K562 (cell line): ENCODE data around the gene ANKMY1.

Source experiments
- AFF4 ChIP-seq: sonication (generic); formaldehyde crosslinking; IDR thresholded peaks from 2 replicates; pipeline ENCODE4 v1.8.0; 2023; ENCODE audit warnings: mild to moderate bottlenecking, missing genetic modification reagents
- CTCF ChIP-seq, 3 experiments: IDR thresholded peaks in 2 of 3; conservative IDR thresholded peaks in 1 of 3; 2 replicates each; pipeline ENCODE4 v1.5.1; 2011 to 2012; ENCODE audit warnings: low read length in 3 of 3, mild to moderate bottlenecking in 3 of 3, control low read depth in 2 of 3, improper control_type of control experiment in 1 of 3, inconsistent platforms in 1 of 3, low read depth in 1 of 3, mixed read lengths in 1 of 3, moderate library complexity in 1 of 3; ENCODE audit not compliant: insufficient read depth in 2 of 3
- FOXP4 ChIP-seq: sonication (generic); formaldehyde crosslinking; IDR thresholded peaks from 2 replicates; pipeline ENCODE4 v1.8.0; 2022; ENCODE audit warnings: mild to moderate bottlenecking, missing genetic modification reagents, borderline replicate concordance
- POLR2AphosphoS5 ChIP-seq: IDR thresholded peaks from 2 replicates; pipeline ENCODE4 v1.6.1; 2011; ENCODE audit warnings: mild to moderate bottlenecking, low read depth, low read length, moderate library complexity; ENCODE audit not compliant: control insufficient read depth, insufficient read depth
- SOX6 ChIP-seq: fragments of 450-650 bp; IDR thresholded peaks from 2 replicates; pipeline ENCODE4 v1.6.1; 2014; ENCODE audit warnings: mild to moderate bottlenecking
- ZNF146 ChIP-seq: IDR thresholded peaks from one replicate; pipeline ENCODE4 v1.6.1; 2018; ENCODE audit warnings: missing compliant biosample characterization; ENCODE audit not compliant: unreplicated experiment

GRCh38 chr2:240461471-240462072 lies 96.2 kb downstream of the ANKMY1 start:
- TF ChIP-seq FOXP4 (CRISPR knock-in tag) (no peak), POLR2AphosphoS5 (no peak), CTCF (IDR thresholded peaks at IDR 0.05 in 2 of 3, conservative IDR thresholded peaks at IDR 0.05 in 1 of 3; ENCODE audit: insufficient read depth in 2 of 3, low read depth in 1 of 3, low read length in 3 of 3) (no peak), SOX6 (no peak), AFF4 (CRISPR knock-in tag) (no peak), ZNF146 (CRISPR knock-in tag) (no peak)
